Uterus (tissue), 2 donors: ENCODE data around the gene FBXO44.

Source experiments
- POLR2A ChIP-seq, 2 donors: fragments of 450-650 bp; IDR thresholded peaks; one replicate each; pipeline ENCODE4 v1.6.1; 2016; ENCODE audit warnings: antibody characterized with exemption in 2 of 2, mild to moderate bottlenecking in 1 of 2, moderate library complexity in 1 of 2
- TF ChIP-seq, protein P1 (sequence below), 4 experiments: fragments of 200-600 bp in 2 of 4; fragments of 450-650 bp in 2 of 4; sonication (generic) in 2 of 4; IDR thresholded peaks; one replicate each; pipeline ENCODE4 v1.5.1; 2016 to 2019; ENCODE audit warnings: antibody characterized with exemption in 4 of 4, mild to moderate bottlenecking in 2 of 4, moderate library complexity in 1 of 4

DNA sequence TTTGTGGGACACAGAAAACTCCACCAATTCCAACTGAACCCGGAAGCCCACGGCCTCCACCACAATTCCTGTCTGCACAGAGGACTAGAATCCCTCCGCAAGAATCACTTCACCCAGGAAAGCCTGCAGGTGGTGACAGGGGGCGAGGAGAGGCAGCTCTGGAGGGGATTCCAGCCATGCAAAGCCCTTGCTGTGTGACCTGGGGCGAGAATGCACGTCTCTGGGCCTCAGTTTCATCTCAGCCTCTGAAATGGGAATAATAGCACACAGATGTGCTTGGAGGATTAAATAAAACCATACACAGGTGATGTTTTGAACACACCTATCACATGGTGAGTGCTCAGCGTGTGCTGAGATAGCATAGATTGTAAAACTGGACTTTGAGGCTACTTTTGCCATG, 14.6 kb upstream of the FBXO44 start:
- TF ChIP-seq, protein P1, sequence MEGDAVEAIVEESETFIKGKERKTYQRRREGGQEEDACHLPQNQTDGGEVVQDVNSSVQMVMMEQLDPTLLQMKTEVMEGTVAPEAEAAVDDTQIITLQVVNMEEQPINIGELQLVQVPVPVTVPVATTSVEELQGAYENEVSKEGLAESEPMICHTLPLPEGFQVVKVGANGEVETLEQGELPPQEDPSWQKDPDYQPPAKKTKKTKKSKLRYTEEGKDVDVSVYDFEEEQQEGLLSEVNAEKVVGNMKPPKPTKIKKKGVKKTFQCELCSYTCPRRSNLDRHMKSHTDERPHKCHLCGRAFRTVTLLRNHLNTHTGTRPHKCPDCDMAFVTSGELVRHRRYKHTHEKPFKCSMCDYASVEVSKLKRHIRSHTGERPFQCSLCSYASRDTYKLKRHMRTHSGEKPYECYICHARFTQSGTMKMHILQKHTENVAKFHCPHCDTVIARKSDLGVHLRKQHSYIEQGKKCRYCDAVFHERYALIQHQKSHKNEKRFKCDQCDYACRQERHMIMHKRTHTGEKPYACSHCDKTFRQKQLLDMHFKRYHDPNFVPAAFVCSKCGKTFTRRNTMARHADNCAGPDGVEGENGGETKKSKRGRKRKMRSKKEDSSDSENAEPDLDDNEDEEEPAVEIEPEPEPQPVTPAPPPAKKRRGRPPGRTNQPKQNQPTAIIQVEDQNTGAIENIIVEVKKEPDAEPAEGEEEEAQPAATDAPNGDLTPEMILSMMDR (IDR thresholded peaks at IDR 0.05) = no peak
- no peak for TF ChIP-seq POLR2A (IDR thresholded peaks at IDR 0.05)
